Glutamatergic neuron (in vitro differentiated cells): ENCODE data around the gene ALX1. TPM values are rescaled to one million over a fixed set of nuclear protein-coding genes. Genes with fewer than 3 reads are reported as not detected.
"Not testable (repeated sequence)": the region's sequence is repeated elsewhere in the genome, so short reads cannot be mapped to it uniquely, and the experiment has no call there.

ENCODE experiments used
- DNase-seq: peaks from one replicate; pipeline ENCODE4 v3.0.0; 2022
- H3K27ac Mint-ChIP-seq: one replicate; pipeline ENCODE4 v1.8.0; 2020; ENCODE audit warnings: mild to moderate bottlenecking, mixed read lengths, inconsistent platforms; ENCODE audit not compliant: unreplicated experiment
- H3K27me3 Mint-ChIP-seq: one replicate; pipeline ENCODE4 v1.8.0; 2020; ENCODE audit warnings: mild to moderate bottlenecking, moderate library complexity, mixed read lengths, inconsistent platforms; ENCODE audit not compliant: unreplicated experiment
- H3K36me3 Mint-ChIP-seq: one replicate; pipeline ENCODE4 v1.8.0; 2020; ENCODE audit warnings: mild to moderate bottlenecking, mixed read lengths, inconsistent platforms; ENCODE audit not compliant: unreplicated experiment
- H3K4me1 Mint-ChIP-seq: one replicate; pipeline ENCODE4 v1.8.0; 2020; ENCODE audit warnings: mild to moderate bottlenecking, low read depth, mixed read lengths, inconsistent platforms; ENCODE audit not compliant: unreplicated experiment
- H3K4me3 Mint-ChIP-seq: one replicate; pipeline ENCODE4 v1.8.0; 2020; ENCODE audit warnings: mild to moderate bottlenecking, mixed read lengths, inconsistent platforms; ENCODE audit not compliant: unreplicated experiment
- H3K9me3 Mint-ChIP-seq: one replicate; pipeline ENCODE4 v1.8.0; 2020; ENCODE audit warnings: mild to moderate bottlenecking, moderate library complexity, mixed read lengths, inconsistent platforms; ENCODE audit not compliant: unreplicated experiment
- total RNA-seq: library from RNA; stranded (reverse); fragmentation: NEBNext Ultra II Directional; extraction: Animal tissue kit (Norgen Biotek cat#: 25700); gene quantifications from one replicate; pipeline ENCODE4 v1.2.1, GENCODE V29; 2021; ENCODE audit not compliant: unreplicated experiment
- TF ChIP-seq, protein P1 (sequence below): fragments of 200-600 bp; sonication (generic); IDR thresholded peaks from one replicate; pipeline ENCODE4 v1.5.0; 2021; ENCODE audit not compliant: partially characterized antibody, unreplicated experiment

ALX1 gene
- total RNA-seq, 1 donor from 2014 or later: 3.8 TPM

- Mint-ChIP-seq H3K36me3 (no peaks in the 10 kb centered on the region), H3K27me3 (peaks cover 2% of the 10 kb centered on the region), H3K4me3 (peak overlapping the region; percentile 72), H3K4me1 (peaks cover 15% of the 10 kb centered on the region), H3K9me3 (peaks cover 5% of the 10 kb centered on the region), H3K27ac (no peak overlapping the region)
- DNase-seq: no peak
- TF ChIP-seq, protein P1, sequence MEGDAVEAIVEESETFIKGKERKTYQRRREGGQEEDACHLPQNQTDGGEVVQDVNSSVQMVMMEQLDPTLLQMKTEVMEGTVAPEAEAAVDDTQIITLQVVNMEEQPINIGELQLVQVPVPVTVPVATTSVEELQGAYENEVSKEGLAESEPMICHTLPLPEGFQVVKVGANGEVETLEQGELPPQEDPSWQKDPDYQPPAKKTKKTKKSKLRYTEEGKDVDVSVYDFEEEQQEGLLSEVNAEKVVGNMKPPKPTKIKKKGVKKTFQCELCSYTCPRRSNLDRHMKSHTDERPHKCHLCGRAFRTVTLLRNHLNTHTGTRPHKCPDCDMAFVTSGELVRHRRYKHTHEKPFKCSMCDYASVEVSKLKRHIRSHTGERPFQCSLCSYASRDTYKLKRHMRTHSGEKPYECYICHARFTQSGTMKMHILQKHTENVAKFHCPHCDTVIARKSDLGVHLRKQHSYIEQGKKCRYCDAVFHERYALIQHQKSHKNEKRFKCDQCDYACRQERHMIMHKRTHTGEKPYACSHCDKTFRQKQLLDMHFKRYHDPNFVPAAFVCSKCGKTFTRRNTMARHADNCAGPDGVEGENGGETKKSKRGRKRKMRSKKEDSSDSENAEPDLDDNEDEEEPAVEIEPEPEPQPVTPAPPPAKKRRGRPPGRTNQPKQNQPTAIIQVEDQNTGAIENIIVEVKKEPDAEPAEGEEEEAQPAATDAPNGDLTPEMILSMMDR: no peak
Measured at GRCh38 chr12:85310025-85310424, 30.0 kb downstream of the ALX1 start.

GRCh38 chr12:85310456-85311076 is 30.5 kb downstream of the ALX1 start:
- Mint-ChIP-seq H3K4me1 (peaks cover 15% of the 10 kb centered on the region), H3K9me3 (peaks cover 5% of the 10 kb centered on the region), H3K36me3 (no peaks in the 10 kb centered on the region), H3K27me3 (peaks cover 2% of the 10 kb centered on the region), H3K27ac (no peak overlapping the region), H3K4me3 (no peak overlapping the region)
- TF ChIP-seq, protein P1: peak; percentile 82
- DNase-seq: no peak

- not testable (repeated sequence) for H3K36me3 Mint-ChIP-seq, H3K4me1 Mint-ChIP-seq, H3K27me3 Mint-ChIP-seq, H3K9me3 Mint-ChIP-seq
- Mint-ChIP-seq H3K4me3 (peak overlapping the region; percentile 85), H3K27ac (peak overlapping the region; percentile 99)
- peak; percentile 45 for DNase-seq
Measured at GRCh38 chr12:85317866-85318636, 38.0 kb downstream of the ALX1 start.

GRCh38 chr12:85322715-85323114 is 42.7 kb downstream of the ALX1 start:
- H3K36me3 Mint-ChIP-seq: no peaks in the 10 kb centered on the region
- no peak overlapping the region for H3K27ac Mint-ChIP-seq
- DNase-seq: no peak
- peaks cover 9% of the 10 kb centered on the region for H3K4me1 Mint-ChIP-seq
- peaks cover 4% of the 10 kb centered on the region for H3K27me3 Mint-ChIP-seq
- no peak overlapping the region for H3K4me3 Mint-ChIP-seq
- TF ChIP-seq, protein P1: no peak
- peaks cover 6% of the 10 kb centered on the region for H3K9me3 Mint-ChIP-seq

GRCh38 chr12:85325442-85325841 is 45.4 kb downstream of the ALX1 start:
- Mint-ChIP-seq H3K4me3 (no peak overlapping the region), H3K27ac (no peak overlapping the region), H3K9me3 (no peaks in the 10 kb centered on the region), H3K36me3 (no peaks in the 10 kb centered on the region), H3K27me3 (peaks cover 2% of the 10 kb centered on the region), H3K4me1 (peaks cover 9% of the 10 kb centered on the region)
- TF ChIP-seq, protein P1: no peak
- DNase-seq: peak; percentile 14
